ENCODE data around the gene PRKN. TPM values are rescaled to one million over a fixed set of nuclear protein-coding genes. Genes with fewer than 3 reads are reported as not detected.
A peak's percentile ranks its signal among the peaks of the same experiment; 100 is the strongest.

The PRKN gene
- total and polyA plus RNA-seq, 2 donors (not counting 1 experiment from before 2014, with no cell fraction given): 0.43 to 4.6 TPM

DNA sequence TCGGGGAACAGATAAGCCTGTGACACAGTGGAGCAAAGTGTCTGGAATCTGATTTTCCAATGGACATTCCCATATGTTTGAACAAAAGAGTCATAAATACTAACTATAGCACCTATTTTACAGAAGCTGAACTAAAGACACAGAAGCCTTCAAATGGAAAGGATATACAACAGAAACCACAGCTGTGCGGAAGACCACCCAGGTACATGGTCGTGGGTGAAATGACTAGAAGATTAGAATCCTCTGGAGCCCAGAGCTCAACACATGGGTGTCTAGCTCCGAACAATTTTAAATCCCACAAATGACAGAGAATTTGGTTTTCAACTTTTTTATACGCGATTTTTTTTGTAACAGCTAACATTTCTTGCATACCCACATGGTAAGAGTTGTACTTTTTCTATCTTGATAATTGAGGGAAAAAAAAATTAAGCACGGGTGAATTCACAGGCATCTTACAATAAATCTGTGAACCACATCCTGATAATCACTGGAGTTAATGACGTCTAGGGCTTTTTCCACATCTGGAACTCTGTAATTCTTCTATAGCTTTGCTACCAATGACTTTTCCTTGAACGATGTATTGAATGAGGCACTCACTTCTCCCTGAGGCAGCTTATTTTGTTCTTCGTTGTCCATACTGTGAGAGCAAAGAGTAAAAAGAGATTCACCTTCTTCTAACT, 1182.6 kb downstream of the PRKN start:
- Histone ChIP-seq H3K27me3 (ENCODE audit: control insufficient read depth, insufficient read depth, low read length) (no peaks in the 10 kb centered on the region), H3K9ac (ENCODE audit: insufficient read depth, low read length) (no peak overlapping the region), H3K27ac (ENCODE audit: insufficient read depth, low read length) (no peak overlapping the region), H3K4me1 (ENCODE audit: control insufficient read depth, extremely low read depth, insufficient read depth, low read length) (no peaks in the 10 kb centered on the region), H3K79me2 (ENCODE audit: control insufficient read depth, insufficient read depth, low read length) (no peaks in the 10 kb centered on the region), H3K9me3 (ENCODE audit: control insufficient read depth, insufficient read depth, low read depth, low read length) (no peaks in the 10 kb centered on the region), H3K4me3 (replicated peaks in 1 of 4; ENCODE audit: control extremely low read depth in 1 of 4, insufficient read depth in 1 of 4, low read depth in 3 of 4, low read length in 4 of 4) (no peak overlapping the region), H4K20me1 (ENCODE audit: control insufficient read depth, extremely low read depth, insufficient read depth, low read length) (no peaks in the 10 kb centered on the region), H2AFZ (ENCODE audit: low read length) (no peak overlapping the region), H3K4me2 (ENCODE audit: extremely low read depth, insufficient read depth, low read length) (no peak overlapping the region), H3K36me3 (ENCODE audit: control insufficient read depth, insufficient read depth, low read length) (no peaks in the 10 kb centered on the region)
- no peak for TF ChIP-seq EZH2 (IDR thresholded peaks at IDR 0.05; ENCODE audit: low read length, missing control alignments)
- TF ChIP-seq, protein P1, sequence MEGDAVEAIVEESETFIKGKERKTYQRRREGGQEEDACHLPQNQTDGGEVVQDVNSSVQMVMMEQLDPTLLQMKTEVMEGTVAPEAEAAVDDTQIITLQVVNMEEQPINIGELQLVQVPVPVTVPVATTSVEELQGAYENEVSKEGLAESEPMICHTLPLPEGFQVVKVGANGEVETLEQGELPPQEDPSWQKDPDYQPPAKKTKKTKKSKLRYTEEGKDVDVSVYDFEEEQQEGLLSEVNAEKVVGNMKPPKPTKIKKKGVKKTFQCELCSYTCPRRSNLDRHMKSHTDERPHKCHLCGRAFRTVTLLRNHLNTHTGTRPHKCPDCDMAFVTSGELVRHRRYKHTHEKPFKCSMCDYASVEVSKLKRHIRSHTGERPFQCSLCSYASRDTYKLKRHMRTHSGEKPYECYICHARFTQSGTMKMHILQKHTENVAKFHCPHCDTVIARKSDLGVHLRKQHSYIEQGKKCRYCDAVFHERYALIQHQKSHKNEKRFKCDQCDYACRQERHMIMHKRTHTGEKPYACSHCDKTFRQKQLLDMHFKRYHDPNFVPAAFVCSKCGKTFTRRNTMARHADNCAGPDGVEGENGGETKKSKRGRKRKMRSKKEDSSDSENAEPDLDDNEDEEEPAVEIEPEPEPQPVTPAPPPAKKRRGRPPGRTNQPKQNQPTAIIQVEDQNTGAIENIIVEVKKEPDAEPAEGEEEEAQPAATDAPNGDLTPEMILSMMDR (conservative IDR thresholded peaks at IDR 0.05 in 1 of 2, IDR thresholded peaks at IDR 0.05 in 1 of 2; ENCODE audit: low read depth in 1 of 2, low read length in 2 of 2): no peak
- DNase-seq (ENCODE audit: low read depth in 2 of 2): peak in 1 of 2 donors; percentile 86

DNA sequence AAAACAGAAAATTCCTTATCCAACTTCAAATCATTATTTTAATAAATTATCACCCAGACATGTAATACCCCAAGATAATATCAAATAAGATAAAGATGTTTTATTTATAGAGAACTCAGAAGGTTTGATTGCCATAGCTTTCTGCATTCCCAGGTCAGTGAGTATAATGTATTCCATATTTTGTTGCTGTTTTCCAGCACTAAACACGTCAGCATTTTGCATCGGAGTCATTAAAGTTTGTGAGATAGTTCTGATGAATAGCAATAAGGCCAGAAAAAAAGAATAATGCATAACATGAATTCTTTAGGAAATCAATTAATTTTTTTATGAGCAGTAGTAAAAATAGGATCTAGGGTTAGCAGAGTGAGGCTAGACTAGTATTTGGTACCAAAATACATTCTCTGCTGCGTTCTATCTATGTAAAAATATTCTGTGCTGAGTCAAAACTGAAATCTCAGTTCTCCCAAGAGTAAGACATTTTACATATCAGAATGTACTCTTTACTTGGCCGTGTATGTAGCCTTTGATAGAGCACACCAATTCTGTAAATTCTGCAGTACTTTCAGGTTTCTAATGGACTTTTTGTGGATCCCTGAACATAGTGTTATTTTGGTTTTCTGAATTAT, 1183.8 kb downstream of the PRKN start:
- Histone ChIP-seq H3K27ac (ENCODE audit: insufficient read depth, low read length) (no peak overlapping the region), H3K36me3 (ENCODE audit: control insufficient read depth, insufficient read depth, low read length) (no peaks in the 10 kb centered on the region), H3K4me1 (ENCODE audit: control insufficient read depth, extremely low read depth, insufficient read depth, low read length) (no peaks in the 10 kb centered on the region), H3K27me3 (ENCODE audit: control insufficient read depth, insufficient read depth, low read length) (no peaks in the 10 kb centered on the region), H3K9me3 (ENCODE audit: control insufficient read depth, insufficient read depth, low read depth, low read length) (no peaks in the 10 kb centered on the region), H3K79me2 (ENCODE audit: control insufficient read depth, insufficient read depth, low read length) (no peaks in the 10 kb centered on the region), H3K9ac (ENCODE audit: insufficient read depth, low read length) (no peak overlapping the region), H4K20me1 (ENCODE audit: control insufficient read depth, extremely low read depth, insufficient read depth, low read length) (no peaks in the 10 kb centered on the region), H3K4me2 (ENCODE audit: extremely low read depth, insufficient read depth, low read length) (no peak overlapping the region), H2AFZ (ENCODE audit: low read length) (no peak overlapping the region), H3K4me3 (replicated peaks in 1 of 4; ENCODE audit: control extremely low read depth in 1 of 4, insufficient read depth in 1 of 4, low read depth in 3 of 4, low read length in 4 of 4) (no peak overlapping the region)
- no peak for DNase-seq (ENCODE audit: low read depth in 2 of 2)
- TF ChIP-seq, protein P1 (conservative IDR thresholded peaks at IDR 0.05 in 1 of 2, IDR thresholded peaks at IDR 0.05 in 1 of 2; ENCODE audit: low read depth in 1 of 2, low read length in 2 of 2): no peak
- no peak for TF ChIP-seq EZH2 (IDR thresholded peaks at IDR 0.05; ENCODE audit: low read length, missing control alignments)

DNA sequence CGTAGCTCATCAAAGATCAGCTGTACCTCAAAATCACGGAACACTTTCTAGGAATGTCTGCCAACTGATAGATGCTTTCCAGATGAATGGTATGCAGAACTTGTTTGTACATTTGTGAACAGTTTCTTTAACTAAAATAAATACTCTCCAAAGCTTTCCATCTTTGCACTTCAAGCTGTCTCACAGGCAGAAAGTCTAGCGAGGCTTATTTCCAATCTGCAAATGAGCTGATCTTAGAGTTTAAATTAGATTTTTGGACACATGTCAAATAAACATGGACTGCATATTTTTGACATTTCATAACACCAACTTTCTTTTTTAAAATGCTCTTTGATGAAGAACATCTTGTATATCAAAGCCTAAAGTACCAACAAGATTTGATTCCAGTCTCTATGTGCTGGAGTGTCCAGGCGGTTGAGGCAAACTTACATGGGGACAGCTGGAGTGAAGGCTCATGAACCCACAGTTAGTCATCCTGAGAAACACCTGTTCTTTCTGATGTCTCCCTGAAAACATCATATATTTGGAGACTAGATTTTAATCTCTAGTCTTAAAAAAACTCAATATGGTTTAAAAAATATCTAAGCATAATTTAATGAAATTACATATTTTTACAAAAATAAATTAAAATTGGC, 1185.1 kb downstream of the PRKN start:
- no peaks in the 10 kb centered on the region for H4K20me1 ChIP-seq (ENCODE audit: control insufficient read depth, extremely low read depth, insufficient read depth, low read length)
- no peak overlapping the region for H3K4me2 ChIP-seq (ENCODE audit: extremely low read depth, insufficient read depth, low read length)
- no peak for DNase-seq (ENCODE audit: low read depth in 2 of 2)
- H3K4me3 ChIP-seq (replicated peaks in 1 of 4; ENCODE audit: control extremely low read depth in 1 of 4, insufficient read depth in 1 of 4, low read depth in 3 of 4, low read length in 4 of 4): no peak overlapping the region
- H3K4me1 ChIP-seq (ENCODE audit: control insufficient read depth, extremely low read depth, insufficient read depth, low read length): no peaks in the 10 kb centered on the region
- no peaks in the 10 kb centered on the region for H3K9me3 ChIP-seq (ENCODE audit: control insufficient read depth, insufficient read depth, low read depth, low read length)
- no peak overlapping the region for H2AFZ ChIP-seq (ENCODE audit: low read length)
- TF ChIP-seq, protein P1 (conservative IDR thresholded peaks at IDR 0.05 in 1 of 2, IDR thresholded peaks at IDR 0.05 in 1 of 2; ENCODE audit: low read depth in 1 of 2, low read length in 2 of 2): no peak
- TF ChIP-seq EZH2 (IDR thresholded peaks at IDR 0.05; ENCODE audit: low read length, missing control alignments): no peak
- H3K9ac ChIP-seq (ENCODE audit: insufficient read depth, low read length): no peak overlapping the region
- H3K27ac ChIP-seq (ENCODE audit: insufficient read depth, low read length): no peak overlapping the region
- H3K27me3 ChIP-seq (ENCODE audit: control insufficient read depth, insufficient read depth, low read length): no peaks in the 10 kb centered on the region
- H3K79me2 ChIP-seq (ENCODE audit: control insufficient read depth, insufficient read depth, low read length): no peaks in the 10 kb centered on the region
- no peaks in the 10 kb centered on the region for H3K36me3 ChIP-seq (ENCODE audit: control insufficient read depth, insufficient read depth, low read length)

All from fibroblast of lung (primary cell).